Stomach (tissue), 4 donors: ENCODE results near the gene RPL12.

Experiments used
- CTCF ChIP-seq, 7 experiments: fragments of 450-650 bp in 4 of 7; fragments of 200-600 bp in 3 of 7; sonication (generic) in 3 of 7; IDR thresholded peaks; one replicate each; pipeline ENCODE4 v1.5.1; 2016 to 2019; ENCODE audit warnings: antibody characterized with exemption in 7 of 7, control low read depth in 2 of 7, mild to moderate bottlenecking in 1 of 7
- EP300 ChIP-seq: sonication (generic); formaldehyde crosslinking; IDR thresholded peaks from one replicate; pipeline ENCODE4 v1.6.1; 2017; ENCODE audit warnings: antibody characterized with exemption
- POLR2A ChIP-seq, 4 donors: fragments of 450-650 bp; IDR thresholded peaks; one replicate each; pipeline ENCODE4 v1.6.1; 2016; ENCODE audit warnings: antibody characterized with exemption in 4 of 4, control low read depth in 2 of 4, mild to moderate bottlenecking in 1 of 4, moderate library complexity in 1 of 4
- POLR2AphosphoS5 ChIP-seq, 3 donors: sonication (generic); formaldehyde crosslinking; IDR thresholded peaks; one replicate each; pipeline ENCODE4 v1.6.1; 2016; ENCODE audit warnings: antibody characterized with exemption in 3 of 3

- TF ChIP-seq CTCF (IDR thresholded peaks at IDR 0.05) (no peak), POLR2AphosphoS5 (IDR thresholded peaks at IDR 0.05) (no peak), POLR2A (IDR thresholded peaks at IDR 0.05) (no peak), EP300 (no peak)
Measured at GRCh38 chr9:127491516-127491915, 40.3 kb upstream of the RPL12 start.
